NT2/D1 (cell line): Measurements from ENCODE around the gene PRC1.

Experiments used
- SUZ12 ChIP-seq: IDR thresholded peaks from 2 replicates; pipeline ENCODE4 v1.6.1; 2011; ENCODE audit not compliant: insufficient read length, insufficient read depth; ENCODE audit errors: extremely low read depth
- YY1 ChIP-seq: IDR thresholded peaks from 2 replicates; pipeline ENCODE4 v1.6.1; 2011; ENCODE audit not compliant: insufficient read length, insufficient read depth
- ZNF274 ChIP-seq: IDR thresholded peaks from 2 replicates; pipeline ENCODE4 v1.6.1; 2011; ENCODE audit warnings: mild to moderate bottlenecking, low read depth, low read length

- TF ChIP-seq YY1 (no peak), ZNF274 (no peak), SUZ12 (no peak)
Observed at GRCh38 chr15:90970274-90970673, 24.1 kb downstream of the PRC1 start.
